ENCODE results near the gene PRKCH.

PRKCH gene

GRCh38 chr14:61587081-61587713, 265.8 kb downstream of the PRKCH start:
- TF ChIP-seq CTCF (IDR thresholded peaks at IDR 0.05; ENCODE audit: low read depth, low read length, missing control alignments), result no peak
- no peak overlapping the region for H3K4me3 ChIP-seq (ENCODE audit: low read depth, low read length)
- no peak for DNase-seq (ENCODE audit: low read depth)

- no peak for TF ChIP-seq CTCF (IDR thresholded peaks at IDR 0.05; ENCODE audit: low read depth, low read length, missing control alignments)
- DNase-seq (ENCODE audit: low read depth), result no peak
- no peak overlapping the region for H3K4me3 ChIP-seq (ENCODE audit: low read depth, low read length)
Measured at GRCh38 chr14:61588419-61588901, 267.1 kb downstream of the PRKCH start.

- DNase-seq (ENCODE audit: low read depth), result no peak
- H3K4me3 ChIP-seq (ENCODE audit: low read depth, low read length), result no peak overlapping the region
Measured at GRCh38 chr14:61589691-61590581, 268.6 kb downstream of the PRKCH start.

GRCh38 chr14:61591862-61592261, 270.5 kb downstream of the PRKCH start:
- H3K4me3 ChIP-seq (ENCODE audit: low read depth, low read length), result no peak overlapping the region
- no peak for TF ChIP-seq CTCF (IDR thresholded peaks at IDR 0.05; ENCODE audit: low read depth, low read length, missing control alignments)
- DNase-seq (ENCODE audit: low read depth), result no peak

More at GRCh38 chr14:61589691-61590581, 268.6 kb downstream of the PRKCH start:
- TF ChIP-seq CTCF (IDR thresholded peaks at IDR 0.05; ENCODE audit: low read depth, low read length, missing control alignments), result no peak

- no peak for DNase-seq (ENCODE audit: low read depth)
- TF ChIP-seq CTCF (IDR thresholded peaks at IDR 0.05; ENCODE audit: low read depth, low read length, missing control alignments), result no peak
- no peak overlapping the region for H3K4me3 ChIP-seq (ENCODE audit: low read depth, low read length)
Measured at GRCh38 chr14:61593330-61593729, 272.0 kb downstream of the PRKCH start.

- no peak for DNase-seq (ENCODE audit: low read depth)
- TF ChIP-seq CTCF (IDR thresholded peaks at IDR 0.05; ENCODE audit: low read depth, low read length, missing control alignments), result no peak
- H3K4me3 ChIP-seq (ENCODE audit: low read depth, low read length), result no peak overlapping the region
Measured at GRCh38 chr14:61596990-61597389, 275.6 kb downstream of the PRKCH start.
